Neural cell (in vitro differentiated cells): Measurements from ENCODE around the gene TTLL1.

Experiments used
- CTCF ChIP-seq: fragments of 450-650 bp; IDR thresholded peaks from 2 replicates; pipeline ENCODE4 v1.5.1; 2014; ENCODE audit warnings: antibody characterized with exemption, mild to moderate bottlenecking, moderate library complexity; ENCODE audit not compliant: poor library complexity, severe bottlenecking
- EP300 ChIP-seq: fragments of 450-650 bp; conservative IDR thresholded peaks from 2 replicates; pipeline ENCODE4 v1.6.1; 2014; ENCODE audit warnings: antibody characterized with exemption, mild to moderate bottlenecking, moderate library complexity; ENCODE audit not compliant: poor library complexity, severe bottlenecking
- EZH2 ChIP-seq: fragments of 200-600, 300-800 bp; shearing (Covaris generic), sonication (generic); IDR thresholded peaks from 2 replicates; pipeline ENCODE4 v1.6.1; 2014; ENCODE audit warnings: antibody characterized with exemption, low read length, borderline replicate concordance, mild to moderate bottlenecking; ENCODE audit not compliant: insufficient read depth, poor library complexity, severe bottlenecking
- POLR2AphosphoS5 ChIP-seq: IDR thresholded peaks from 2 replicates; pipeline ENCODE4 v1.6.1; 2012
- SMC3 ChIP-seq: fragments of 450-650 bp; conservative IDR thresholded peaks from 2 replicates; pipeline ENCODE4 v1.6.1; 2014; ENCODE audit warnings: antibody characterized with exemption, mild to moderate bottlenecking, moderate library complexity; ENCODE audit not compliant: poor library complexity
- TAF1 ChIP-seq: IDR thresholded peaks from 2 replicates; pipeline ENCODE4 v1.6.1; 2012; ENCODE audit warnings: low read depth

- TF ChIP-seq EZH2 (no peak), CTCF (no peak), POLR2AphosphoS5 (no peak), TAF1 (no peak), SMC3 (no peak), EP300 (no peak)
These were observed 4.9 kb upstream of the TTLL1 start for GRCh38 chr22:43094085-43094484.
